Measurements from ENCODE around the gene SCAANT1. TPM values are rescaled to one million over a fixed set of nuclear protein-coding genes. Genes with fewer than 3 reads are reported as not detected.

The SCAANT1 gene
- total and polyA plus RNA-seq, 4 donors: not detected

DNA sequence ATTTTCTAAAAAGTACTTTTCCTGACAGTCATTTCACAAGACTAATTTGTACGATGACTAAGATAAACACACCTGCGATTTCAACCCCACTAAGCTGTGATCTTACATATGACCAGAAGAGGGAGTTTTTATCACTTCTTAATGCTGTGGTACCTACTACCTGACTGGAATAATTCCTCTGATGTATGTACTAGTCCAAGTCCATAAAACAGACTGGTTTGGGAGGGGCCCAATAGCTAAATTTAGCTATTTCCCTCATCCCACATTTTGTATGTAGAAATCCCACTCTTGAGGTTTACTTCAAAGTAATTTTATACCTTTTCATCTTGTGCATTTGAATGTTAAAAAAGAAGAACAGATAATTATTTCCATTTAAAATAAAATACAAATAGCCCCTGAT lies 49.7 kb upstream of the SCAANT1 start:
- DNase-seq (ENCODE audit: low spot score): no peak
- WGBS: 10% methylated on average over 2 of the region's 2 CpGs
- Histone ChIP-seq H3K4me3 (ENCODE audit: low read depth in 1 of 3, low read length in 3 of 3) (no peak overlapping the region), H3K9me3 (ENCODE audit: control insufficient read depth in 4 of 4, low read length in 3 of 4) (no peaks in the 10 kb centered on the region), H3K27me3 (ENCODE audit: control insufficient read depth in 4 of 4, insufficient read depth in 4 of 4, low read length in 3 of 4) (no peaks in the 10 kb centered on the region), H3K27ac (ENCODE audit: low read depth in 1 of 2, low read length in 2 of 2) (no peak overlapping the region), H3K36me3 (ENCODE audit: control insufficient read depth in 4 of 4, insufficient read depth in 3 of 4, low read depth in 1 of 4, low read length in 3 of 4) (peaks cover 0 to 1% (median 0%) of the 10 kb centered on the region in 4 donors), H3K9ac (ENCODE audit: low read depth in 1 of 2, low read length in 2 of 2) (no peak overlapping the region), H3K4me1 (ENCODE audit: control insufficient read depth in 4 of 4, insufficient read depth in 4 of 4, low read length in 3 of 4) (peaks cover 7 to 17% (median 12%) of the 10 kb centered on the region in 4 donors)
- TF ChIP-seq HNF4G (IDR thresholded peaks at IDR 0.05): no peak
- TF ChIP-seq ATF3 (IDR thresholded peaks at IDR 0.05): no peak
- no peak for TF ChIP-seq YY1 (IDR thresholded peaks at IDR 0.05)
- TF ChIP-seq NR2F2 (IDR thresholded peaks at IDR 0.05): no peak
- TF ChIP-seq SP1 (IDR thresholded peaks at IDR 0.05): no peak
- TF ChIP-seq TAF1 (conservative IDR thresholded peaks at IDR 0.05): no peak
- peak; percentile 82 to 86 for TF ChIP-seq RAD21 (IDR thresholded peaks at IDR 0.05)
- TF ChIP-seq REST (IDR thresholded peaks at IDR 0.05): no peak
- TF ChIP-seq HNF4A (conservative IDR thresholded peaks at IDR 0.05): no peak
- no peak for TF ChIP-seq FOXA2 (IDR thresholded peaks at IDR 0.05)
- TF ChIP-seq GABPA (IDR thresholded peaks at IDR 0.05 in 1 of 2, conservative IDR thresholded peaks at IDR 0.05 in 1 of 2): no peak
- TF ChIP-seq CTCF (IDR thresholded peaks at IDR 0.05; ENCODE audit: low read depth, low read length, missing input control): peak; percentile 70

- 62% methylated on average over 6 of the region's 6 CpGs for WGBS
- Histone ChIP-seq H3K4me1 (ENCODE audit: control insufficient read depth in 4 of 4, insufficient read depth in 4 of 4, low read length in 3 of 4) (peaks cover 6 to 11% (median 9%) of the 10 kb centered on the region in 4 donors), H3K36me3 (ENCODE audit: control insufficient read depth in 4 of 4, insufficient read depth in 3 of 4, low read depth in 1 of 4, low read length in 3 of 4) (peaks cover 0 to 1% (median 0%) of the 10 kb centered on the region in 4 donors), H3K4me3 (ENCODE audit: low read depth in 1 of 3, low read length in 3 of 3) (no peak overlapping the region), H3K27me3 (ENCODE audit: control insufficient read depth in 4 of 4, insufficient read depth in 4 of 4, low read length in 3 of 4) (no peaks in the 10 kb centered on the region), H3K9me3 (ENCODE audit: control insufficient read depth in 4 of 4, low read length in 3 of 4) (no peaks in the 10 kb centered on the region), H3K9ac (ENCODE audit: low read depth in 1 of 2, low read length in 2 of 2) (no peak overlapping the region), H3K27ac (ENCODE audit: low read depth in 1 of 2, low read length in 2 of 2) (peak overlapping the region in 1 of 2 donors; percentile 36)
- DNase-seq (ENCODE audit: low spot score): no peak
- TF ChIP-seq NR2F2 (IDR thresholded peaks at IDR 0.05) (no peak), REST (IDR thresholded peaks at IDR 0.05) (no peak), JUND (IDR thresholded peaks at IDR 0.05) (peak in 1 of 2 donors; percentile 14), YY1 (IDR thresholded peaks at IDR 0.05) (no peak), SP1 (IDR thresholded peaks at IDR 0.05) (no peak), RAD21 (IDR thresholded peaks at IDR 0.05) (peak in 1 of 2 donors; percentile 26), EGR1 (IDR thresholded peaks at IDR 0.05; ENCODE audit: low read depth in 2 of 2) (no peak), MAX (IDR thresholded peaks at IDR 0.05) (no peak), TAF1 (conservative IDR thresholded peaks at IDR 0.05) (no peak), GABPA (IDR thresholded peaks at IDR 0.05 in 1 of 2, conservative IDR thresholded peaks at IDR 0.05 in 1 of 2) (no peak)
- TF ChIP-seq, protein P1, sequence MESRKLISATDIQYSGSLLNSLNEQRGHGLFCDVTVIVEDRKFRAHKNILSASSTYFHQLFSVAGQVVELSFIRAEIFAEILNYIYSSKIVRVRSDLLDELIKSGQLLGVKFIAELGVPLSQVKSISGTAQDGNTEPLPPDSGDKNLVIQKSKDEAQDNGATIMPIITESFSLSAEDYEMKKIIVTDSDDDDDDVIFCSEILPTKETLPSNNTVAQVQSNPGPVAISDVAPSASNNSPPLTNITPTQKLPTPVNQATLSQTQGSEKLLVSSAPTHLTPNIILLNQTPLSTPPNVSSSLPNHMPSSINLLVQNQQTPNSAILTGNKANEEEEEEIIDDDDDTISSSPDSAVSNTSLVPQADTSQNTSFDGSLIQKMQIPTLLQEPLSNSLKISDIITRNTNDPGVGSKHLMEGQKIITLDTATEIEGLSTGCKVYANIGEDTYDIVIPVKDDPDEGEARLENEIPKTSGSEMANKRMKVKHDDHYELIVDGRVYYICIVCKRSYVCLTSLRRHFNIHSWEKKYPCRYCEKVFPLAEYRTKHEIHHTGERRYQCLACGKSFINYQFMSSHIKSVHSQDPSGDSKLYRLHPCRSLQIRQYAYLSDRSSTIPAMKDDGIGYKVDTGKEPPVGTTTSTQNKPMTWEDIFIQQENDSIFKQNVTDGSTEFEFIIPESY (IDR thresholded peaks at IDR 0.05): no peak
Observed at GRCh38 chr3:63960048-63960711, 48.0 kb upstream of the SCAANT1 start.

All from liver (tissue), 9 donors.